ENCODE measurements around the gene BTBD9.

BTBD9 gene

DNA sequence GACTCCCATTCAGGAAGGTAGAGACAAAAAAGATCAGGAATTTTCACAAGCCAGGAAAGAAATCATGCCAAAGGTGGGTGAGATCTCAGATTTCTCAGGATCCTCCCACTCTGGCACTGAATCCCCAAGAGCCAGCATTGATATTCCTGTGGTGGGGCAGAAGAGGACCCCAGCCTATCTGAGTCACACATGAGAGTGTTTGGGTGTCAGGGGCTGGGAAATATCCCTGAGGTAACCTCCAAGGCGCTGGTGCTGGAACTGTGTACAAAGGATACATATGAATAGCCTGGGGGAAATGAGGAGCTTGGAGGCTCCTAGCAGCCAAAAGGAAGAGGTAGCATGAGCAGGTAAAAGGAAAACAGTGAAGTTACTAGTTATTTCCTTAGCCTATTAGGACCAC, 369.4 kb downstream of the BTBD9 start:
- DNase-seq = no peak

DNA sequence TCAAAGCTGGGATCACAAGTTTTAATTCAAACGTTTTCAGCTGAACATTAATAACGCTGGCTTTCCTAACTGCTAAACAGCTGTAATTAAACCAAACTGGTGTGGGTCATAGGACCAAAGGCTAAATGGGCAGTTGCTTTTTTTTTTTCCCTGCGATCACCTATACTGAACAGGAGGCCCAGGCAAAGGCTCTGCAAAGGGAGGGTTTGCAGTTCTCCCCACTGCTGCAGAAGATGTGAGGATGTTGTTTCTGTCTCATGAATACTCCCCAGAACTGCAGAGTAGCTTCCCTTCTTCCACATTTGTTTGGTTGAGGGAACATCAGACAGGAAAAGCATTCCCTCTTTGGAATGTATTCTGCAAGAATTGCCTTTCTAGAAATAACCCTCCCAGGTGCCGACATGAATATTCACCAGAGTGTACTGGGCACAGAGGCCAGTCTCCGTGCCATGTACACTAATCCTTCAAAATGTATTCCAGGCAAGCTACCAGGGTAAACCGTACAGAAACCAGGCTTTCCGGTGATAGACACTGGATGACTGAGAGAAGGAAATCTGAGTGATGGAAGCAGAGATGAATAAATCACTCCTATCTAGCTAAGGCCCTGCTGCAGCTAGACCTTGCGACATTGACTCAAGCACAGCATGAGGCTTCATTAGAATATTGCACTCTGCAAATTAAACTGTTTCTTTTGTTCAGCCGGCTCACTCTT, 370.1 kb downstream of the BTBD9 start:
- no peak for DNase-seq

DNA sequence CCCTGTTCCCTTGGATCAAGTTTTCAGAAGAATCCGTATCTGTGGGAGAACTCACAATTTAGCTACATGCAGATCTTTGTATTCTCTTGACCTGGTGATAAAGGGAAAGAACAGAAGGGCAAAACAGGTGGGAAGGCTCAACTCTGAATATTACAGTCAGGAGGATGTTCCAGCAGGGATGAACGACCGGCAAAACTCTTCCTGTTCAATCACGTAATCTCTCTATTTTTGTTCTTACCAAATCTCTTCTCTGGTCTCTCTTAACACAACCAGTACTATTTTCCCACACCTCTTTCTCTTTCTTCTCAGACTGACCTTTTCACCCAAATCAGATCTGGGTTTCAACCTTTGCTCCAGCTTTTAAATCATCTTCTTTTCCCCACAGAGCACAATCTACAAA, 371.4 kb downstream of the BTBD9 start:
- no peak for DNase-seq

DNA sequence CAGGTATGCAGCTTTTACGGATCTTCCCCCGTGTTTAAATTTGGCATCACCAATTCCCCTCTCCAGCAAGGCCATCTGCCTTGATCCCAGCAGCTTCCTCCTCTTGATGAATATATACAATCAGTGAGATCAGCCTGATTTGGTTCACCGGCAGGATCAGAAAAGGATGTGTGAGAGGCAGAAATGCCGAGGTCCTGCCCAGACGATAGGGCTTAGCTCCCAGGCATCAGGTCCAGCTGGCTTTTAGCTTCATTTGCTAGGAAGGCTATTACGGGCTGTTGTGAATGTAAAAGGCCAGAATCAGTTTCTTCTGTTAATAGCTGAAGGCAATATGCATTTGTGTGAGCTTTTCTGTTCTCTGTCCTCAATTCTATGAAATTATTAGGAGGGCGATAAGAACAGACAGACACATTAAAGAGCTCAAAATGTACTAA, 372.8 kb downstream of the BTBD9 start:
- no peak for DNase-seq

DNA sequence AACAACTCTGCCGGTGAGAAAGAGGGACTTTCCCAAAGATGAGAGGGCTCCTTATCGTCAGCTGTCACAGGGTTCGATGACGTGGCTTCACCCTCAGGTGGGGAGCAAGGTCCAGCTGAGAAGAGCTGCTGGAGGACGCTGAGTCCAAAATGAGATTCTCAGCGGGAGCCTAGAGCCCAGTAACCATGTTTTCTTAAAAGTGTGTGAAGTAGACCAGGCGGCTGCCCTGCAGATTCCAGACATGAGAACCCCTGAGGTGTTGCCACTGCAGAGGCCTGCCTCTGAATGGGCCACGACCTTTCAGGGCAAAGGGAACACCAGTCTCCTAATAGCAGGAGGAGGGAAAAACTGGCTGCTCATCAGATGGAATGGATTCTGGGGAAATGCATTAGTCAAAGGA, 375.1 kb downstream of the BTBD9 start:
- DNase-seq = no peak

DNA sequence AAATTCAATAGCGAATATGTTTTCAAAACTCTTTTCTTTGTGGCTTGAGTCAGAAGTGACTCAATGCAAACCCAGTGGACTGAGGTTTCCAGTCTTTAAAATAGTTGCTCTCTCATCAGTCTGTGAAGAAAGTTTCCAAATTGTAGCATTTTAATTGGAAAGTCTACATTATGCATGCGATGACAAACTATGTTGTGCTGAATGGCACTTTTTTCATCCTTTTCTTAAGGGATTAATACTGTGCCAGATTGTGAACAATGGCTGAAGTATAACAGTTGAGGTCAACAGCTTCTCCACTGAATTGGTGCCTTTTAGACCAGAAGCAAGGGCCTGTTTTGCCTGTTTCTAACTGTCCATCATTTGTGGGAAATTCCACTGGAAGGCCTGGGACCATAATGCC, 377.1 kb downstream of the BTBD9 start:
- DNase-seq = no peak

DNA sequence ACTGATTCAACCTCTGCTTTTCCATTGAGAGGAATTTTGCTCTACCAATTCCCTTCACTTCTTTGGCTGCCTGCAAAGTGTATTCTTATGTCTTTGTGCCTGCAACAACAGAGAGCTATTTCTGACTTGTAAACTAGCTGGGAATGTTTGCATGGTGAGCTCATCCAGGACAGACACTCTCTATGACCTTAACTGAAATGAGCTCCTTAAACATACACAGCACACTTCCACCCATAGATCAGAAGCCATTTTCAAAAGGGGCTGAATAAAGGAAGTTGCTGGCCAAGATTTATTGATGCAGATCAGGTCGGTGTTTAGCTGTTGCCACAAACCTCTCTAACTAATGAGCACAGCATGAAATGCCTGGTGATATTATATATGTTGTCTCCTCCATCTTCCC, 377.7 kb downstream of the BTBD9 start:
- no peak for DNase-seq

DNA sequence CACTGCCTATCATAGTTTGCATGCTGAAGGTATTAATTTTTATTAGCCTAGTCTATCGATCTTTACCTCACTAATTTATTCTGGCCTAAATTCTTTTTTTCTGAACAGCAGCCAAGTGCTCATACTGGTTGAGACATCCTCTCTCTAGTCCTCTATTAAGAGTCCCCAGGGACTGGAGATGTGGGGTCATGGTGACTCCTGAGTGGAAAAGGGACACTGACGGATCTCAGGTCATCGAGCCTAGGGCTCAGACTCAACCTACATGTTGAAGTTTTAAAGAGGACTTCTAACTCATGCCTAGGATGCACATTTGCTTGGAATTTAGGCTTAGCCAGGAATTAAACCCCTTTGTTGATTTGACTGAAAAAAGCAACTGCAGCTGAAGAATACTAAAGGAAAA, 378.1 kb downstream of the BTBD9 start:
- DNase-seq = no peak

DNA sequence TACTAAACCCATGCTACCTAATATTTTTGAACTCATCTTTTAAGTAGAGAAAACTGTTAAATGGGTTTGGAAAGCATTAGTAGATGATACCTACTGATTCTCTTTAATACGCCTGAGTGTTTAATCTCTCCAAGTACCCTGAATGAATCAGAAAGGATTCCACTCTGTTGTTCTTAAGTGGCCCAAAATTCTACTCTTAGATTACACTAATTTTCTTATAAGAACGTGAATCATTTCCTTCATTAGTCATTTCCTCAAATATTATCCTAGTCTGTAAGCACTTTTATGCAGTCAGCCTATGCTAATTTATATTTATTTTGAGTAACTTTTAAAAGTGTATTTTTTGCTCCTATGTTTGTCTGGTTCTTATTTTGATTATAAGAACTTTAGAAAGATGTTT, 380.0 kb downstream of the BTBD9 start:
- no peak for DNase-seq

DNA sequence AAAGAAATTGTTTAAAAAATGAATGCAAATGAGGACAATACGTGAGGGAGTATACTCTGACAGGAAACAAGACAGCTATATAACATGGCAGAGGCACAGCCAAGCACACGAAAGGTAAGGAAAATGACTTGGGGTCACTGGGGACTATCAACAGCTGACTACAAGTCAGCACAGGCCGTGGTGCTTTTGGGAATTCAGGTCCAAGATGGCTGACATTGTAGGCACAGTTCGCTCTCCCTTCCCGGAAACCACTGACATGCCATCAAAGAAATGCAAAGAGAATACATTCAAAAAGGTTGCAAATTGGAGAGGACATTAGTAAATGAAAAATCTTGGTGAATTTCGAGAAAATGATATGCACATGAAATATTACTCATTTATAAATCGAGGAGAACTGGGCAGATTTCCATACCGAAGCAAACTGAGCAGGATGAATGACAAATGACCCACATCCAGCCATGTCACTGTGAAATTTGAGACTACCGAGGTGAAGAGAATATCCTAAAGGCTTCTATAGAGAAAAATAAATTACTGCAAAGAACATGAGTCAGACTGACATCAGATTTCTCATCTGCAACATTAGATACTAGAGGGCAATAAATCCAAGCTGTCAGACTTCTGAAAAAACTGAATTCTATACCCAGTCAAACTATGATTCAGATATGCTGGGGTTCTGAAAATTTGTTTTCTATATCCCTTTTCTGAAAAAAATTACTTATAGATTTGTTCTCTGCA, 391.1 kb downstream of the BTBD9 start:
- DNase-seq = no peak

DNA sequence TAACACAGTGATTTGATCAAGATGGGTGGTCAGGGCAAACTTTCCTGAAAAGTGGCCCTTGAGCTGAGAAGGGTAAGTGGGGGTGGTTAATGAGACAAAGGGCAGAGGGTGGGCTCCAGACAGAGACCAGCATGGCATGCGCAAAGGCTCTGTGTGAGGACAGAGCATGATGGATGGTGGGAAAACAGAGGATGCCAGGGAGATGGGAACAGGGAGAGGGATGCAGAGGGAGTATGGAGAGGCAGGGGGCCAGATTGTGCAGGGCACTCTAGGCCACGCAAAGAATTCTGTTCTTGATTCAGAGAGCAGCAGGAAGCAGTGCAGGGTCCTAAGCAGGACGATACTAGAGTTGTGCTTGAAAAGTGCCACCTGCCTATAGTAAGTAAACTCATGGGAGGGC, 394.4 kb downstream of the BTBD9 start:
- DNase-seq = no peak

DNA sequence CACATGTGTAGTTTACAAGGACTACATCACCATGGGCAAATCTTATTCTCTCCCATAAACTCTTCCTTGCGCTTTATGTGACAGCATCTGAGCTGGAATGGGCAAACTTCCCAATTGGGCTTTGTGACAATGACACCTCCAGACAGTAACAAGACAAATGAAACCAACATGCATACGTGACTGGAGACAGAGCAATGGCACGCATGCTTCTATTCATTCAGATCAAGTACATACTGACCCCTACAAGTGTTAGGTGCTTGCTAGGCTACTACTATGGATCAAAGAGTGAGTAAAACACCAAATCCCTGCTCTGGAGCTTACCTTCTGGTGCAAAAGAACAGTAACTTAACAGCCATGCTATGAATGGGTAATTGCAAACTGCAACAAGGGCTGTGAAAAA, 394.9 kb downstream of the BTBD9 start:
- DNase-seq = no peak

DNA sequence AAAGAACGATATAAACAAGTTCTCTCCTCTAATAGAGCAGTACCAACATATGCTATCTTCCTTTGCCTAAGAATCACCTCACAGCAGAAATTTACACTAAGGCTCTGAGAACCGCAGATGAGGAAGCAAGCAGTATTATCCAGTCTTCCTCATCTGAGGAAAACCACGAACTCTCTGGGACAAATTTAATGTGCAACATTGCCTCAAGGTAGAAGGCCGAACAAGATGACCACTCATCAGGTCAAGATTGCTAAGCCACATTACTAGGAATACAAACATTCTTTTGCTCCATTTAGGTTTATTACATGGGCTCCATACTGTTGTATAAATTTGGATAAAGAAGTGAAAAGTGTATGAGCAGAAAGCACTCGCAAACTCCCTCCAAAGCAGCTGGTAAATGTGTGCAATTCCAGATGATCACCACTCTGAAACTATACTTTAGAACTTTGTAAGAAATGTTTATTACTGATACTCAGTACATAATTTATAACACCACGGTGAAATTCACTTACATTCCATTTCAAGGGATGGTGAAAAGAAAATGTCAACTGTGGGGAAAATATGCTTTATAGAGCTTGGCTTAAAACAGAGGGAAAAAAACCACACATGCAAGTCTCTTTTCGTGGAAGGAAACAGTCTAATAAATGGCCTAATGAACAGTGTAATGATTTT, 398.4 kb downstream of the BTBD9 start:
- DNase-seq = no peak

DNA sequence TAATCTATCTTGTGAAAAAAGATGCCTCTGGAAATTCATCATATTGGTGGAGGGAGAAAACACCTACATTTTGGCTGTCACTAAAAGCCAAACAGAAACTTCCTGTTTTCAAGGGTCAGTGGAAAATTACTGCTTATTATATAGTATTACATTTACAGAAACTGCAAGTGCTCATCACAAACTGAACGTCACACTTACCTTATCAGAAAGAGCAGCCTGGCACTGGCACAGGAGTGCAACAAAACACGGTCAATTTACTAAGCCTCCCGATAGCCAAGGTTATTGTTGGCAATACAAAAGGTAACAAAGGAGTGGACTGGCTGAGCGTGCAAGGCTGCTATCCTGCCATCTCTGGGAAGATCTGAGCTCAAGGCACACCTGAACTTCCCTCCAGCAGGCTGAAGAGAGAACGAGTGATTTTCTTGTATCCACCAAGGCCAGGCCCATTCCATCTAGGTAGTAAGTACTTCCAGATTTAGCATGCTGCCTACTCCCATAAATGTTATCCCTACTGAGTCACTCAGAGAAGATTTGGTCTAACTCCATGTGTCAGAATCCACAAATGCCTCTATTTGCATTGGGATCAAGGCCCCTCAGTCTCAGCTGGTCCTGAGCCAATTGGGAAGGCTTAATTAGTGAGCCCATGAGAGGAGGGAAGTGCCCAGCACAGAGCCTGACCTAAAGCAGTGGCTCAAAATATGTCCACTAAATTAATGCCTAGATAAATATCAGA, 399.8 kb downstream of the BTBD9 start:
- no peak for DNase-seq

DNA sequence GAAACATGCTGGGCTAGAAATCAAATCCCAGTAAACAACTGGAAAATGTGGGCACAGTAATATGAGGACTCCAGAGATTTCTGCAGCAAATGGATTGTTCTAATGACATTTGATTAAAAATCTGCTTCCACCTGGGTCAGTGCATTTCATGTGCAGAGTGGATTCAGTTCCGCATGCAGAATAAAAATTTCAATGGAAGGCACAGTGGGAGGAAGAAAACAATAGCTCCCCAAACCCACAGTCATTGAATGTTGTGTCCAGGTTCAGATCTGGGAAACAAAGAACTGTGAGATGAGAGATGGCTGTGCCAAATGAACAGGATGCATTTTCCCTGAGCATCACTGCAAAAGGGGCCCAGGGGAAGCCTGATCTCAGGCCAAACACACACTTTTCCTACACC, 403.1 kb downstream of the BTBD9 start:
- DNase-seq = no peak

DNA sequence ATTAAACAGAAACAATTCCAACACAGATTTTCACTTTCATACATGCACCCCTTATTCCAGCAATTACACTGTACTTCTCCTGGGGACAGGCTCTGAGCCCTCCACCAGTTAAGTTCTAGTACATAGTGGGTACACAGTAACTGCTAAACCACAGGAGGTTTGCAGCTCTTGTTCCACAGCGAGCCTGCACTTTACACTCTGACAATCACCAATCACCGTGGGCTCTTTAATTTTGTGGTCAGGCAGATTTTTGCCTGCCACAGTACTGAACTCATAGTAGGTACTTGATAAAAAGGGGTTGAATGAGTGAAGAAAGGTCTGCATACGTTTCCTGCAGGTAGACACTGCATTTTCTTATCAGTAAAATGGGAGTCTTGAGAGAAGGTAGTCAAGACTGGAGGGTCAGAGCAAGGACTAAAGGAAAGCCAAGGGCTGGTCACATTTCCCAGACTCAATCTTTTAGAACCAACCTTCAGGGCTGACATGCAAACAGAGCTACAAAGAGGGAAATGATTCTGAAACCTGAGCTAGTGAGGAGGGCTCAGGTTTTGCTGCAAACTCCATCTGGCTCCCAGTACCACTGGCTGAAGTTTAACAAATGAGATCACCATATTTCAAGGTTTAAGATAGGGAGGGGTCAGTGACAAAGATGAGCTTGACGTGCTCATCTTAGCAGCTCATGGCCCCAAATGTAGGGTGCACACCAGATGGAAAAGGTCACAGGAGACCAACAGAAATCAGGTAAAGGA, 404.6 kb downstream of the BTBD9 start:
- no peak for DNase-seq

DNA sequence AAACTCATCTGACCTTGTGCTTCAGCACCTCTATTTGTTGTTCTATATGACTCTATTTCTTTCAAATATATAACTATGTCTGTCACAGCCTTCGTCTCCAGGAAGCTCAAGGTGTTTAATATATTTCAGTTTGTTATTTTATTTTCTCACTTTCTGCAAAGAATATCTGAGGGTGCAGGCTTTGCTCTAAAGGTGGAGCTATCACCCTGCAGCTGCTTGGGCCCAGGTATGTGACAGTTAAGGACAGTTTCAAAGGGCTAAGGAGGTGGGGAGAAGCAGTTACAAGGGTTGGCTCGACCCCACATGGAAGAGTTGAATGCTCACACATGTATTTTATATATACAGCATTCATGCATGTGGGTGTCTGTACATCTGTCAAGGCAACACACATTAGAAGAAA, 405.6 kb downstream of the BTBD9 start:
- no peak for DNase-seq

DNA sequence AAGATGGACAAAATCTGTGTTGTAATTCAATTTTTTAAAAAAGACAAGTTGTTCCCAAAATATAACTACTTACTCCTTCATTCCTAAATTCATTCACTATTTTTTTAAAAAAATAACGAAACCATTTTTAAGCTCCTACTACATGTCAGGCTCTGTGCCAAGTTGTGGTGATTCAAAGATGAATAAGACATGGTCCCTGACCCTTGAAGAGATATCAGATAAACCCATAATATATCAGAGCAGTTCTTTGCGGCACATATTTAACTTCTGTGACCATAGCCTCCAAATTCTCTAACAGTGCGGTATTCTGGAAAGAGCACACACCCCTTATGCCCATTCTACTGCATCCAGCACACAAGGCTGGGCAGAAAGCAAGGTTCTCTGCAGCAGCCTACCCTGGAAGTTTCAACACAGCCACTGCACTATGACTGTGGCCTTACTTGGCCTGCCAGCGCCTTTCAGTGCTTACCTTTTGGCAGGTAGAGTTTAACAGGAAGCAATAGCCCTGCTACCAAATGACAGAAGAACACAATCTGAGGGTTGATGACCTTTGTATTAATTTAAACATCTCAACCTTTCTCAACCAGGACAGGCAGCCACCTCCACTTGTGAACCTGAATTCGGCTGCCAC, 406.5 kb downstream of the BTBD9 start:
- no peak for DNase-seq

DNA sequence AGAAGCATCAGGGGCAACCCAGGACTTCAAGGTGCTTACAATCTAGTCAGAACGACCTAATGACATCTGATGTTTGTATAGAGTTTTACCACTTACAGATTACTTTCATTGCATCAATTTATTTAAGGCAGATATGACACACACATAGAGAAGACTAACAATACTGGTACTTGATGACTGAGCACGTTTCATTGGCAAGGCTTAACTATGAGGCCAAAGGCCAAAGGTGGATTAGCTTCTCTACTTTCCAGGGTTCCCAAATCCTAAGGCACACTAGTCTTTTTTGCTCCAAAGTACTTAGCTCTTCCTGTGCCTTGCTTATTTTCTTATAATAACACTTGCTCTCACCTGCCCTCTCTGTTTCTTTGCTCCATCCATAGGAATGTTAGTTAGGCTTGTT, 414.0 kb downstream of the BTBD9 start:
- no peak for DNase-seq

DNA sequence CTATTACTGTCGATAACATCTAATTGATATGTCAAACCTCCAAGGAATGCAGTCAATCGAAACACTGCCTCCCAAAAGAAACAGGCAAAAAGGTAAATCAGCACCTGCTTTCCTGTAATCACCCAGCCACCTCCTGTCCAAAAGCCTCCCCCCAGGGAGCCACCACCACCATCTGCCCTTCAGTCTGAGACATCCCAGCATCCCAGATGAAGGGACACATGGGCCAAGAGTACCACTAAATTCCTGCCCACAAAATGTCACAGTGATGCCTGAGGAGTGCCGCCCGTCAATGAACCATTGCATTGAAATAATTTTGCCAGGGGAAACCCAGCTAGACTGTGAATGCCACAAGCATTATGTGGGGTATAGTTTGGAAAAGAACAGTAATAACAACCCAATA, 418.5 kb downstream of the BTBD9 start:
- DNase-seq = no peak

DNA sequence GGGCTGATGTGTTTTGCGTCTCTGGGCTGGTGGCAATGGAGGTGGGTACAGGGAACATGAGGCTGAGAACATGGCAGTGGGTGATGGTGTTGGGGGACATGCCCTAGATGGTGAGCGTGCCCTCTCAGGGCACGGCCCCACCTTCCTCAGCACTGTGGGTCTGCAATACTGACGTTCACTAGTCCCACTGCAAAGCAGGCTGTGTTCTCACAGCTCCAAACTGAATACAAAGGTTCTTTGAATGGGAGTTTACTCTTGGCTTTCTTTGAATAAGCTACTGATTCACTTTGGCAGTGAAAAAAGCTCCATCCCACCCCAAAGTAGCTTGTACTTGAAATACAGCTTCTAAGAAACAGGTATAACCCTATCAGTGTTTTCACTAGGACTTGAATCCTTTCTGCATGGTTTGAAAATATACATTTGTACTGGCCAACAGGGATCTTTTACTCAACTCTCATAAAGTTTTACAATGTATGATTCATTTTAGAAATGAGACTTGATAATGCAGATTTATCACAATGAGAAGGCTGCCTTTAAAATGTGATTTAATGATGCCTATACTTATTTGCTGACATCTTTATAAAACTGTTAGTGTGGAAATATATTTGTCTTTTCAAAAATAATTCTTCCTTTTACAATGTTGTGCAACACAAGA, 419.5 kb downstream of the BTBD9 start:
- no peak for DNase-seq

DNA sequence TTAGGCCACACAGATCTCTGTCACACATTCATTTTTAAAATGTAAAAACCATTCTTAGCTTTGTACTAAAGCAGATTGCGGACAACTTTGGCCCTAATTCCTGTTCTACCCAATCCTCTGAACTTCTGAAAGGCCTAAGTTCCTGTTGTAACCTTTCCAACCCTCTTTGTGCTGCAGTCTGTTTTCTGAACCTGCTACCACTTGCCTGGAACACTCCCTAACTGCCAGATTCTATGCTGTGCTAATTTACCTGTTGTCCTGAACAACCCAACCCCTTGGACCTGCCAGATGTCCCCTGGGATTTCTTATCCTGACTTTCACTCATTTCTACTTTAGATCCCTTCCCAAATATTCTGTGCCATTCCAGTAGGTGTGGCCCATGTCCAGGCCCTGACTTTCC, 421.5 kb downstream of the BTBD9 start:
- DNase-seq = no peak

All from stimulated activated CD4-positive, alpha-beta T cell treated with anti-CD3 and anti-CD28 coated beads, Interleukin-4, amount 100 ng/mL, for 4 hours (primary cell).